Omental fat pad (tissue), 4 donors: ENCODE results near the gene MAST4. TPM values are rescaled to one million over a fixed set of nuclear protein-coding genes. Genes with fewer than 3 reads are reported as not detected.

Experiments used
- ATAC-seq: fragments of 150-250 bp; one replicate; pipeline ENCODE4 v1.9.1; 2016; ENCODE audit warnings: mild to moderate bottlenecking, moderate library complexity; ENCODE audit not compliant: low FRiP score
- DNase-seq: peaks from one replicate; pipeline ENCODE4 v3.0.0-alpha.2; 2019; ENCODE audit warnings: low spot score
- CTCF ChIP-seq, 3 donors: fragments of 450-650 bp; IDR thresholded peaks; one replicate each; pipeline ENCODE4 v1.5.1; 2016 to 2017; ENCODE audit warnings: antibody characterized with exemption in 3 of 3, mild to moderate bottlenecking in 3 of 3, moderate library complexity in 2 of 3
- total RNA-seq, 4 donors: library from RNA; depleted of rRNA; stranded (reverse); fragments of >200 nt; gene quantifications; one replicate each; pipeline ENCODE4 v1.1.0, GENCODE V29; 2016

The MAST4 gene
- total RNA-seq, 4 donors from 2014 or later = 52.2 to 76.8 (median 57.3) TPM

GRCh38 chr5:67050635-67051034 is 454.4 kb downstream of the MAST4 start:
- DNase-seq (no peak), ATAC-seq (no peak)
- no peak for TF ChIP-seq CTCF (IDR thresholded peaks at IDR 0.05)

DNA sequence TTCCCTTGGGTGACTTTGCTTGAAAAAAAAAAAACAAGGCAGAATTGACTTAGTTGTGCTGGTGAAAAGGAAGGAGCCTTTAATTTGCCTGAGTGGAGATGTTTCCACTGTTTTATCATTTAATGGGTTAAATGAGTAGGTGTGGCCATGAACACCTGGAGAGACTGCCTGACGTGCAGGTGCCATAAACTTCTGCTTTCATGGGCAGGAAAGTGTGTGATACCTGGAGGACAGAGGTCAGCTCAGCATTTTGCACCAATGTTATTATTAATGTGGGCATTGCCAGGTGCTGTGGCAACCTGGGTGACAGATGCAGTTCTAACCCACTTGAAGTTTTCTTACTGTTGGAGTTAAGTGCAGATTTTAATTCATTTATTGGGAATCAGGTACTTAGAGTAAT is 455.0 kb downstream of the MAST4 start:
- ATAC-seq = no peak
- DNase-seq = no peak
- TF ChIP-seq CTCF (IDR thresholded peaks at IDR 0.05) = no peak

GRCh38 chr5:67052034-67052433 is 455.8 kb downstream of the MAST4 start:
- no peak for ATAC-seq
- no peak for TF ChIP-seq CTCF (IDR thresholded peaks at IDR 0.05)
- DNase-seq = no peak

GRCh38 chr5:67053229-67053628 is 457.0 kb downstream of the MAST4 start:
- ATAC-seq (no peak), DNase-seq (no peak)
- TF ChIP-seq CTCF (IDR thresholded peaks at IDR 0.05) = no peak

- DNase-seq = no peak
- no peak for TF ChIP-seq CTCF (IDR thresholded peaks at IDR 0.05)
- ATAC-seq = no peak
These were observed 463.0 kb downstream of the MAST4 start for GRCh38 chr5:67058998-67059743.

DNA sequence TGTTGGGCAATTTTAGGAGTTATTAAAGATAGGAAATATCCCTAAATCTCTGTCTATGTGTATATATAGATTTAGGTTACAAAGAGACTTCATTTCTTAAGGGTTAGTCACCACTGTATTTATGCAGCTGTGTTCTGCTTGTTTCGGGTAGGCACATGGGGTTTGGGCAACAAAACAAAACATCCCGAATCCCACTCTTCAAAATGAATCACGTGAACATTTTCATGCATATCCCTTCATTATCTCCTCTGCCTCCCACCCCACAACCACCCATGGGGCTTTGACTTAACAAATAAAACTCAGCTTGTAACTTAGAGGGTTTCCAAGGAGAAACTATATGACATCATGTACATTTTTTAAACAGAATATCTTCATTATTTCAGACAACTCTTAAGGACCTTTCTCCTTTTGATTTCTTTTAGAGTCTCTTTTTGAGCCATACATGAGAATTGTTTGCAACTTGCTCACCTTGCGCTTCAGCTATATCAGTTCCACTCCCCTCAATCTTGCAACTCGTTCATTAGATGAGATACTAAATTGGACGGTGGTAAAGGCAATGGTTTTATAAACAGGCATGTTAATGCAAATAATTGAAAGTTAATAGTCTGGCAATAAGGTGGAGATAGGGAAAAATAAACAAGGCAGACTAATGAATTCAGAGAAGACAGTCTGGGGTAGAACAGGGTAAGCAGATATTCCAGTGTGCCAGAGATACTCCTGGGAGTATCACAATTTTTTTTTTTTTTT is 463.7 kb downstream of the MAST4 start:
- no peak for ATAC-seq
- TF ChIP-seq CTCF (IDR thresholded peaks at IDR 0.05) = no peak
- no peak for DNase-seq

DNA sequence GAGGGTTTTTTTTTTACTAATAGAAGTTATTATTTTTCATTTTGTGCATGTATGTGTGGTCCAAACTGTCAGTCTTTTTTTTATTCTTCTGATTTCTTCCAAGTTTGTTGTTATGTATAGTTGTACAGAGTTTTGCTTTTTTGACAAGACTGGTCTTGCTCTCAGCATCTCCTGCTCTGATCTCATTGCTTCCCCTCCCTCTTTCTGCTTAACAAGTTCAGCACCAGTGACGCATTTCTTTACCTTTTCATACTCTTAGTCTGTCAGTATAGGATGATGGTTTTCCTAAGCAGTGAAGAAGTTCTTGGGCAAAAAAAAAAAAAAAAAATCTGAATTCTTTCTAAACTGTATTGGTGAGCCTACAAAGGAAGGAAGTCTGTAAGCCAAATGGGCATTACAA is 465.3 kb downstream of the MAST4 start:
- no peak for ATAC-seq
- no peak for TF ChIP-seq CTCF (IDR thresholded peaks at IDR 0.05)
- DNase-seq = no peak
